ENCODE measurements around the gene MSL3B.

MSL3B gene

DNA sequence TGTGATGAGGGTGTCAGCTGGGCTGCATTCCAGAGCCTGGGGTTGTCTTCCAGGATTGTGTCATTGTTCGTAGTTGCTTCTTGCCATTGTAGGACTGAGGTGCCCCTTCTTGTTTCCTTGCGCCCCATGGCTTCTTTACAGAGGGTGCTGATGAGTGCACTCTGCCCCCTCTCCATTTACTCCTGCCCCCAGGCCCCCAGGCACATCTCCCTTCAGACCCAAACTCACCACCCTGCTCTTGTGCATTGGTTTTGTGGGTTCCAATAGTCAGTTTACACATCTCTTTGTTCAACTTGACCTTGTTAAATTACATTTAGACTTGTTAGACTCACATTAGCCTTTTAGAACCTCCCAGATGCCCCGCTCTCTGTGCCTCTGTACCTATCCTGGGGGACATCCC is 47.0 kb downstream of the MSL3B start:
- H3K36me3 ChIP-seq (ENCODE audit: control insufficient read depth, insufficient read depth, low read length): no peaks in the 10 kb centered on the region
- no peak overlapping the region for H3K27ac ChIP-seq (ENCODE audit: low read length)
- no peaks in the 10 kb centered on the region for H3K9me3 ChIP-seq (ENCODE audit: control insufficient read depth, insufficient read depth, low read depth, low read length)
- TF ChIP-seq, protein P1, sequence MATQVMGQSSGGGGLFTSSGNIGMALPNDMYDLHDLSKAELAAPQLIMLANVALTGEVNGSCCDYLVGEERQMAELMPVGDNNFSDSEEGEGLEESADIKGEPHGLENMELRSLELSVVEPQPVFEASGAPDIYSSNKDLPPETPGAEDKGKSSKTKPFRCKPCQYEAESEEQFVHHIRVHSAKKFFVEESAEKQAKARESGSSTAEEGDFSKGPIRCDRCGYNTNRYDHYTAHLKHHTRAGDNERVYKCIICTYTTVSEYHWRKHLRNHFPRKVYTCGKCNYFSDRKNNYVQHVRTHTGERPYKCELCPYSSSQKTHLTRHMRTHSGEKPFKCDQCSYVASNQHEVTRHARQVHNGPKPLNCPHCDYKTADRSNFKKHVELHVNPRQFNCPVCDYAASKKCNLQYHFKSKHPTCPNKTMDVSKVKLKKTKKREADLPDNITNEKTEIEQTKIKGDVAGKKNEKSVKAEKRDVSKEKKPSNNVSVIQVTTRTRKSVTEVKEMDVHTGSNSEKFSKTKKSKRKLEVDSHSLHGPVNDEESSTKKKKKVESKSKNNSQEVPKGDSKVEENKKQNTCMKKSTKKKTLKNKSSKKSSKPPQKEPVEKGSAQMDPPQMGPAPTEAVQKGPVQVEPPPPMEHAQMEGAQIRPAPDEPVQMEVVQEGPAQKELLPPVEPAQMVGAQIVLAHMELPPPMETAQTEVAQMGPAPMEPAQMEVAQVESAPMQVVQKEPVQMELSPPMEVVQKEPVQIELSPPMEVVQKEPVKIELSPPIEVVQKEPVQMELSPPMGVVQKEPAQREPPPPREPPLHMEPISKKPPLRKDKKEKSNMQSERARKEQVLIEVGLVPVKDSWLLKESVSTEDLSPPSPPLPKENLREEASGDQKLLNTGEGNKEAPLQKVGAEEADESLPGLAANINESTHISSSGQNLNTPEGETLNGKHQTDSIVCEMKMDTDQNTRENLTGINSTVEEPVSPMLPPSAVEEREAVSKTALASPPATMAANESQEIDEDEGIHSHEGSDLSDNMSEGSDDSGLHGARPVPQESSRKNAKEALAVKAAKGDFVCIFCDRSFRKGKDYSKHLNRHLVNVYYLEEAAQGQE (IDR thresholded peaks at IDR 0.05; ENCODE audit: insufficient read depth in 1 of 2, low read depth in 2 of 2, low read length in 1 of 2): no peak
- no peak for TF ChIP-seq POLR2AphosphoS5 (IDR thresholded peaks at IDR 0.05; ENCODE audit: low read depth, low read length)
- TF ChIP-seq, protein P2, sequence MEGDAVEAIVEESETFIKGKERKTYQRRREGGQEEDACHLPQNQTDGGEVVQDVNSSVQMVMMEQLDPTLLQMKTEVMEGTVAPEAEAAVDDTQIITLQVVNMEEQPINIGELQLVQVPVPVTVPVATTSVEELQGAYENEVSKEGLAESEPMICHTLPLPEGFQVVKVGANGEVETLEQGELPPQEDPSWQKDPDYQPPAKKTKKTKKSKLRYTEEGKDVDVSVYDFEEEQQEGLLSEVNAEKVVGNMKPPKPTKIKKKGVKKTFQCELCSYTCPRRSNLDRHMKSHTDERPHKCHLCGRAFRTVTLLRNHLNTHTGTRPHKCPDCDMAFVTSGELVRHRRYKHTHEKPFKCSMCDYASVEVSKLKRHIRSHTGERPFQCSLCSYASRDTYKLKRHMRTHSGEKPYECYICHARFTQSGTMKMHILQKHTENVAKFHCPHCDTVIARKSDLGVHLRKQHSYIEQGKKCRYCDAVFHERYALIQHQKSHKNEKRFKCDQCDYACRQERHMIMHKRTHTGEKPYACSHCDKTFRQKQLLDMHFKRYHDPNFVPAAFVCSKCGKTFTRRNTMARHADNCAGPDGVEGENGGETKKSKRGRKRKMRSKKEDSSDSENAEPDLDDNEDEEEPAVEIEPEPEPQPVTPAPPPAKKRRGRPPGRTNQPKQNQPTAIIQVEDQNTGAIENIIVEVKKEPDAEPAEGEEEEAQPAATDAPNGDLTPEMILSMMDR (IDR thresholded peaks at IDR 0.05): no peak
- TF ChIP-seq TCF7L2 (IDR thresholded peaks at IDR 0.05; ENCODE audit: low read depth, low read length): no peak
- TF ChIP-seq SIN3A (IDR thresholded peaks at IDR 0.05; ENCODE audit: borderline replicate concordance, insufficient read depth, low read depth, low read length): no peak
- CTCF ChIA-PET: no interaction called here
- H3K4me3 ChIP-seq (ENCODE audit: low read depth in 2 of 2, low read length in 2 of 2): no peak overlapping the region
- POLR2A ChIA-PET: no interaction called here
- no TSS peak for BruUV-seq (replicated peaks)
- in situ Hi-C loops (cut with HindIII; ENCODE audit: low pct_unique_long_range_greater_than_20kb, low sequenced_read_pairs) (no loop called here), intact Hi-C loops (cut with micrococcal nuclease; ENCODE audit: unreplicated experiment) (no loop called here)
- DNase-seq (ENCODE audit: low read depth, low spot score) (no peak), ATAC-seq (no peak)
- no peaks in the 10 kb centered on the region for H3K27me3 ChIP-seq (ENCODE audit: control insufficient read depth, insufficient read depth, low read length)
- no peaks in the 10 kb centered on the region for H3K4me1 ChIP-seq (ENCODE audit: control insufficient read depth, insufficient read depth, low read length)

DNA sequence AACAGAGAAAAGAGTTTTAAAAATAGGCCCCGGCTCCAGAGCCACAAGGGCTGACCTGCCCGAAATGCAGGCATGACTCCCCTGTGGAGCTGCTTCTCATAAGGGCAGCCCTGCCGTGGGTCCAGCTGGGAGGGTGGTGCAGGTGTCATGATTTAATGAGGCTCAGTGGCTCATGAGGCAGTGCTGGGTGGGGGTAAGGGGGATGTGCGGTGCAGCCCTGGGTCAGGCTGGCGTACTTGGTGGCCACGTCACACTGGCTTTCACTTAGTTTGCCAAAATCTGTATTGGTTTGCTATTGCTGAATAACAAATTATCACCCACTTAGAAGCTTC is 47.4 kb downstream of the MSL3B start:
- no TSS peak for BruUV-seq (replicated peaks)
- ChIA-PET POLR2A (no interaction called here), CTCF (no interaction called here)
- in situ Hi-C loops (cut with HindIII; ENCODE audit: low pct_unique_long_range_greater_than_20kb, low sequenced_read_pairs): no loop called here
- no peaks in the 10 kb centered on the region for H3K36me3 ChIP-seq (ENCODE audit: control insufficient read depth, insufficient read depth, low read length)
- no peak for TF ChIP-seq TCF7L2 (IDR thresholded peaks at IDR 0.05; ENCODE audit: low read depth, low read length)
- TF ChIP-seq, protein P2 (IDR thresholded peaks at IDR 0.05): no peak
- no peak for TF ChIP-seq POLR2AphosphoS5 (IDR thresholded peaks at IDR 0.05; ENCODE audit: low read depth, low read length)
- no peak for TF ChIP-seq SIN3A (IDR thresholded peaks at IDR 0.05; ENCODE audit: borderline replicate concordance, insufficient read depth, low read depth, low read length)
- TF ChIP-seq, protein P1 (IDR thresholded peaks at IDR 0.05; ENCODE audit: insufficient read depth in 1 of 2, low read depth in 2 of 2, low read length in 1 of 2): no peak
- H3K27ac ChIP-seq (ENCODE audit: low read length): no peak overlapping the region
- H3K9me3 ChIP-seq (ENCODE audit: control insufficient read depth, insufficient read depth, low read depth, low read length): no peaks in the 10 kb centered on the region
- no peak for DNase-seq (ENCODE audit: low read depth, low spot score)
- no peak for ATAC-seq
- H3K4me3 ChIP-seq (ENCODE audit: low read depth in 2 of 2, low read length in 2 of 2): no peak overlapping the region
- intact Hi-C loops (cut with micrococcal nuclease; ENCODE audit: unreplicated experiment): no loop called here
- no peaks in the 10 kb centered on the region for H3K27me3 ChIP-seq (ENCODE audit: control insufficient read depth, insufficient read depth, low read length)
- no peaks in the 10 kb centered on the region for H3K4me1 ChIP-seq (ENCODE audit: control insufficient read depth, insufficient read depth, low read length)
